Stimulated activated CD4-positive, alpha-beta T cell treated with anti-CD3 and anti-CD28 coated beads, Interleukin-1b, Interleukin-23, amount 100 ng/mL, for 1 hour (primary cell): ENCODE measurements around the gene REPIN1.

Experiments used
- DNase-seq, 2 donors: peaks; one replicate each; pipeline ENCODE4 v3.0.0-alpha.2; 2020; ENCODE audit warnings: low read depth in 2 of 2

REPIN1 gene

GRCh38 chr7:150368096-150368883 is at the start of gene REPIN1:
TSS of gene REPIN1 (plus strand) at chr7:150368822. CDS start at chr7:150369712, 890 bp downstream.
- DNase-seq: peak; percentile 53 to 60

GRCh38 chr7:150321788-150322113 is 46.9 kb upstream of the REPIN1 start:
- no peak for DNase-seq

GRCh38 chr7:150322114-150322832 is 46.3 kb upstream of the REPIN1 start:
- peak in 1 of 2 donors; percentile 38 for DNase-seq

GRCh38 chr7:150322833-150323681 is 45.6 kb upstream of the REPIN1 start, which contains the start of the genes ACTR3C and LRRC61:
TSS of gene ACTR3C (minus strand) at chr7:150323545. CDS start at chr7:150295296, 28,249 bp downstream.
TSS of gene LRRC61 (plus strand) at chr7:150323355. CDS start at chr7:150336862, 13,507 bp downstream.
- peak; percentile 22 to 47 for DNase-seq

- DNase-seq: no peak
These were observed 44.8 kb upstream of the REPIN1 start for GRCh38 chr7:150323682-150324372.

GRCh38 chr7:150324373-150324961 is 44.2 kb upstream of the REPIN1 start:
- no peak for DNase-seq

- DNase-seq: no peak
These were observed 43.5 kb upstream of the REPIN1 start for GRCh38 chr7:150325110-150325611.

GRCh38 chr7:150325901-150326300 is 42.7 kb upstream of the REPIN1 start:
- DNase-seq: no peak

GRCh38 chr7:150326657-150327268 is 41.9 kb upstream of the REPIN1 start:
- no peak for DNase-seq

GRCh38 chr7:150327308-150327707 is 41.3 kb upstream of the REPIN1 start:
- DNase-seq: no peak

GRCh38 chr7:150329331-150330120 is 39.1 kb upstream of the REPIN1 start:
- DNase-seq: no peak

GRCh38 chr7:150330211-150330885 is 38.3 kb upstream of the REPIN1 start:
- DNase-seq: no peak

GRCh38 chr7:150332852-150333635 is 35.6 kb upstream of the REPIN1 start:
- DNase-seq: no peak

GRCh38 chr7:150333659-150334058 is 35.0 kb upstream of the REPIN1 start:
- no peak for DNase-seq

- DNase-seq: no peak
These were observed 34.5 kb upstream of the REPIN1 start for GRCh38 chr7:150334108-150334507.

GRCh38 chr7:150335108-150335773 is 33.4 kb upstream of the REPIN1 start:
- DNase-seq: no peak

- DNase-seq: no peak
These were observed 32.9 kb upstream of the REPIN1 start for GRCh38 chr7:150335774-150336112.

- no peak for DNase-seq
These were observed 31.9 kb upstream of the REPIN1 start for GRCh38 chr7:150336746-150337145.
